Breast epithelium (tissue), 3 donors: ENCODE data around the gene ZNRF2. TPM values are rescaled to one million over a fixed set of nuclear protein-coding genes. Genes with fewer than 3 reads are reported as not detected.

Experiments used
- total RNA-seq, 3 donors: library from RNA; depleted of rRNA; stranded (reverse); fragments of >200 nt; gene quantifications; one replicate each; pipeline ENCODE4 v1.1.0, GENCODE V29; 2016

Gene ZNRF2
- total RNA-seq, 3 donors from 2014 or later: 18.9 to 56.8 (median 30.5) TPM

Other genes with a start within 250 kb of the ZNRF2 start
- gene MTURN, start 149.6 kb upstream of the ZNRF2 start, total RNA-seq: 100 to 1,000 TPM in 1 of 3 donors, 10 to 100 TPM in 2; 56.0 to 199 (median 62.5) TPM
- 10 to 100 TPM; 11.2 to 34.4 (median 21.4) TPM for gene NOD1, start 194.2 kb downstream of the ZNRF2 start, total RNA-seq
- 10 to 100 TPM; 25.3 to 59.6 (median 44.6) TPM for gene GGCT, start 220.2 kb downstream of the ZNRF2 start, total RNA-seq